A549 treated with AZD9567 at 1 μM for 4 hours (cell line): ENCODE results near the gene LGALS12. TPM values are rescaled to one million over a fixed set of nuclear protein-coding genes. Genes with fewer than 3 reads are reported as not detected.

Experiments
- total RNA-seq: library from RNA; stranded (reverse); fragments of 200-300 nt; extraction: Qiagen RNA extraction; gene quantifications from 5 replicates; pipeline ENCODE4 v1.2.3, GENCODE V29; 2022; ENCODE audit not compliant: insufficient read depth

The LGALS12 gene, protein sequence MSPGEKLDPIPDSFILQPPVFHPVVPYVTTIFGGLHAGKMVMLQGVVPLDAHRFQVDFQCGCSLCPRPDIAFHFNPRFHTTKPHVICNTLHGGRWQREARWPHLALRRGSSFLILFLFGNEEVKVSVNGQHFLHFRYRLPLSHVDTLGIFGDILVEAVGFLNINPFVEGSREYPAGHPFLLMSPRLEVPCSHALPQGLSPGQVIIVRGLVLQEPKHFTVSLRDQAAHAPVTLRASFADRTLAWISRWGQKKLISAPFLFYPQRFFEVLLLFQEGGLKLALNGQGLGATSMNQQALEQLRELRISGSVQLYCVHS
- total RNA-seq: not detected in 5 replicates

DNA sequence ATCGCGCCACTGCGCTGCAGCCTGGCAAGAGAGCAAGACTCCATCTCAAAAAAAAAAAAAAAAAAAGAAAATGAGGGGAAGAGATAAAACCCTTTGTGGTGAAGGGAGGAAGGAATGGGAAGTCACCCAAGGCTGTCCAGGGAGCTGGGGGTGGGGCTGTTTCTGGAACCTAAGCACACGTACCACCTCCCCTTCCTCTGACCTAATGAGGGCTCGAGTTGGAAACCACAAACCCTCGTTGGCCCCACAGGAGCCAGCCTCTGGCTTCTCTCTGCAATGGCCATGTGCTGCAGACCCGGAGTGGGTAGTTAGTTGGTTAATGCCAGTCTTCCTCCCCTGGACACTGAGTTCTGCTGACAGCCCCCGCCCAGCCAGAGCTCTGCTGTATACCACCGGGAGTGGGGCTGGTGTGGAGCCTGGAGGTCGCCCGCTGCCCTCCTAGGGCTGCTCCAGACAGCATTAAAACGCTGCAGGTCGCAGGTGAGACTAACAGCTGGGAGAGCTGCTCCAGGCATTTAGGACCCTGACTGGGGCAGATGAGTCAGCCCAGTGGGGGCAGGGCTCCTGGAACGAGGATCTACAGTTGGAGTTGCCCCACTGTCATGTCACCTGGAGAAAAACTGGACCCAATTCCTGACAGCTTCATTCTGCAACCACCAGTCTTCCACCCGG is at the start of gene LGALS12:
Gene LGALS12, plus strand, starts transcription at position 228 of the 672 bp plus-strand sequence. Its CDS starts 375 bp downstream, at position 603.

DNA sequence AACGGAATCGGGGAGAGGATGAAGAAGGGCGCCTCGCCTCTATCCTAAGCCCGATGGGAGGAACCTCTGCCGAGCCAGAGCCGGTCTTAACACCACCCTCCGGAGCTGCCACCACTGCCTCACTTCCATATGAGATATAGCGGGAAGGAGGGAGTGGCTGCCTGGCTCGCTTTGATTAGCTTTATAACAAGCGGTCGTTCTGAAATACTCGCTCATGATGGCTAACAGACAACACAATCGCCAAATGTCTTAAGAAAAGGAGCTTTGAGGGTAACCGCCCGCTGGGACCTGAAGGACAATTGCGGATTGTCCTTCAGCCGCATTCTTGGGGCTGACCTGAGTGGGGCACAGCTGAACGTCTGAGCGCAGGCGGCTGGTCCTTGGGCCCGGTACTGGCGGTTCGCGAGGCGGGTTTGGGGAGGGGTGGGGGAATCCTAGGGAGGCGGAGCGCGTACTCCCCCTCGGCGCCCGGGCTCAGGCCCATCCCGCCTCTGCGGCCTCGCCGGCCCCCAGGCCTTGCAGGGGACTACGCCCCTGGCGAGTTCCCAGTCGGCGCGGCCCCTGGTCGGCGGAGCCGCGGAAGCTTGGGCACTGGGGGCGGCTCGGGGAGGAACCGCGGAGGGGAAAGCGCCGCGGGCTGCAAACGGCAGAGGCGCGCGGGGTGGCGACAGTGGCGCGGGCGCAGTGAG is 15.2 kb upstream of the LGALS12 start, which contains the start of gene PLAAT5:
Gene PLAAT5, minus strand, starts transcription at position 617 of the 689 bp plus-strand sequence. Its CDS starts 133 bp downstream, at position 484.

DNA sequence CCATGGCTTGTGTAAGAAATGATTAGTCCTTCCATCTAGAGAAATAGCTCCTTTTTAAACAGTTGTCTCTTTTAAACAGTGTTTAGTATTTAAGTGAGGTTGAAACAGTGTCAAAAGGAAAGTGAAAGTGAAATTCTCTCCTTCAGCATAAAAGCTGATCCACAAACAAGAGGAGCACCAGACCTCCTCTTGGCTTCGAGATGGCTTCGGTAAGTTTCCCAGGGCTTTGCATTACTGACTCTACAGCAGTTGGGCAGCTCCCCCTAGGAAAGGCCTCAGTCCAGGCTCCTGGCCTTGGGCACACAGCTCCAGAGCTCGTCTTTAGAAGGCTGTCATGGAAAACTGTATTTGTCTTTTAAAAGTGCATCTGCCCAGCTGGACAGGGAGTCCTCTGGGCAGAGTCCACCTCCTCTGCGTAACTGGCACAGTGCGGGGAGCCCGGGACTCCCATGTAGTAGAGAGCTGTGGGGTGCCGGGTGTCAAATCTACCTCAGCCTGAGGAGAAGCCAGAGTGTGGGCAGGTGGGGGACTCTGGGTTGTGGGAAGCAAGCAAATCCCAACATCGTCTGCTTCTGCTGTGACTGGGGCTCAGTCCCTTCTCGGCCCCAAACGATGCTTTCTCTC is 30.9 kb downstream of the LGALS12 start, which contains the start of gene PLAAT4:
Gene PLAAT4, plus strand, starts transcription at position 140 of the 624 bp plus-strand sequence. Its CDS starts 61 bp downstream, at position 201.

DNA sequence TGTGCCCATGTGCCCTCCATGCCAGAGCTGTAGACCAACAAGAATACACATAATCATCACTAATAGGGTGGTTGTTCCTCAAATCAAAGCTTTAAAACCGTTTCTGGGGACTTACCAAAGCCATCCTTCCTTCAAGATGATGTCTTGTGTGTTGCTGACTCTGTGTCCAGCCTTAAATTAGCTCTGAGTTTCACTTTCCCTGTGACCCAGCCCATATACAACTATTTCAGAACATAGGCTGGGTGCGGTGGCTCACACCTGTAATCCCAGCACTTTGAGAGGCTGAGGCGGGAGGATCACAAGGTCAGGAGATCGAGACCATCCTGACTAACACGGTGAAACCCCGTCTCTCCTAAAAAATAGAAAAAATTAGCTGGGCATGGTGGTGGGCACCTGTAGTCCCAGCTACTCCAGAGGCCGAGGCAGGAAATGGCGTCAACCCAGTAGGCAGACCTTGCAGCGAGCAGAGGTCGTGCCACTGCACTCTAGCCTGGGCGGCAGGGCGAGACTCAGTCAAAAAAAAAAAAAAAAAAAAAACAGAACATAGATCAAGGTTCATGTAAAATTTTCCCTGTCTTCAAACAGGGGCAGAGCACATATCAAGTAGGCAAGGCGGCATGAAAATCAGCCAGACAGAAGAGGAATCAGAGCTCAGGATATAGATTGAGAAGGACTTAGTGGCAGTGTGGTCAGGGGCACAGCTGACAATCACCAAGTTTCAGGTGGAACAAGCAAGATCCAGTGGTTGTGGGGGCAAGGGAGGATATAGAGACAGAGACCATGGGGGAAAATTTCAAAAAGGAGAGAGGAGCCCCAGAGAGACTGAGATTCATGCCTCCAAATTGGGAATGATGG is 57.5 kb downstream of the LGALS12 start, which contains the start of gene PLAAT2:
Gene PLAAT2, minus strand, starts transcription at position 179 of the 855 bp plus-strand sequence. Its CDS starts 55 bp downstream, at position 124.

Other genes with a start within 250 kb of the LGALS12 start
- not detected in 5 replicates for gene SLC22A9, start 136.3 kb upstream of the LGALS12 start, total RNA-seq
- not detected in 5 replicates for gene PLAAT5, start 14.9 kb upstream of the LGALS12 start, total RNA-seq
- 1.5 to 2.4 TPM (median 1.9 TPM) in 4 of 5 replicates, not detected in the other for gene PLAAT4, start 30.7 kb downstream of the LGALS12 start, total RNA-seq
- 0.28 to 0.35 TPM (median 0.33 TPM) in 4 of 5 replicates, not detected in the other for gene PLAAT2, start 57.3 kb downstream of the LGALS12 start, total RNA-seq
- gene PLAAT3, start 108.3 kb downstream of the LGALS12 start, total RNA-seq: 34.5 to 64.2 TPM (median 57.4 TPM) in 5 replicates
- 28.2 to 31.5 TPM (median 30.7 TPM) in 5 replicates for gene ATL3, start 165.3 kb downstream of the LGALS12 start, total RNA-seq
- gene RTN3, start 175.4 kb downstream of the LGALS12 start, total RNA-seq: 101 to 141 TPM (median 103 TPM) in 5 replicates